Panc1 (cell line): ENCODE measurements around the gene RIC8A.

Experiments
- CTCF ChIP-seq: fragments of 450-650 bp; IDR thresholded peaks from 2 replicates; pipeline ENCODE4 v1.5.1; 2017; ENCODE audit warnings: mild to moderate bottlenecking
- TCF7L2 ChIP-seq: IDR thresholded peaks from 2 replicates; pipeline ENCODE4 v1.6.1; 2011; ENCODE audit warnings: mild to moderate bottlenecking, low read depth, low read length, inconsistent platforms

GRCh38 chr11:241634-242033 lies 34.1 kb downstream of the RIC8A start:
- TF ChIP-seq CTCF (no peak), TCF7L2 (no peak)
